D721Med (cell line): ENCODE measurements around the gene PRRG4.
"Not testable (repeated sequence)": the region's sequence is repeated elsewhere in the genome, so short reads cannot be mapped to it uniquely, and the experiment has no call there.

Experiments
- DNase-seq: peaks from one replicate; pipeline ENCODE4 v3.0.0; 2011; ENCODE audit warnings: low spot score; ENCODE audit not compliant: insufficient read length
- FAIRE-seq: peaks from 2 replicates; lab custom pipeline; 2011; peaks lifted over from hg19 to GRCh38; lab: Jason Lieb, UNC
- TF ChIP-seq, protein P1 (sequence below): IDR thresholded peaks from 2 replicates; pipeline ENCODE4 v1.5.1; 2012; ENCODE audit warnings: mild to moderate bottlenecking, control low read depth; ENCODE audit not compliant: insufficient read depth; ENCODE audit errors: missing control alignments

PRRG4 gene

DNA sequence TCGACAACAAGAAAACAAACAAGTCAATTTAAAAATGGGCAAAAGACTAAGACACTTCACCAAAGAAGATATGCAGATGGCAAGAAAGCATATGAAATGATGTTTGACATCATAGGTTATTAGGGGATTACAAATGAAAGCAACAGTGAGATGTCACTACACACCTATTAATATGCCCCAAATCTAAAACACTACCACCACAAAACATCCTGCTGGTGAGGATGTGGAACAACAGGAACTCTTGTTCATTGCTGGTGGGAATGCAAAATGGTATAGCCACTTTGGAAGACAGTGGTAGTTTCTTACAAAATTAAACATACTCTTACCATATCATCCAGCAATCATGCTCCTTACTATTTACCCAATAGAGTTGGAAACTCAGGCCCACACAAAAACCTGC is 29.0 kb downstream of the PRRG4 start:
- FAIRE-seq (no peak), DNase-seq (no peak)
- TF ChIP-seq, protein P1, sequence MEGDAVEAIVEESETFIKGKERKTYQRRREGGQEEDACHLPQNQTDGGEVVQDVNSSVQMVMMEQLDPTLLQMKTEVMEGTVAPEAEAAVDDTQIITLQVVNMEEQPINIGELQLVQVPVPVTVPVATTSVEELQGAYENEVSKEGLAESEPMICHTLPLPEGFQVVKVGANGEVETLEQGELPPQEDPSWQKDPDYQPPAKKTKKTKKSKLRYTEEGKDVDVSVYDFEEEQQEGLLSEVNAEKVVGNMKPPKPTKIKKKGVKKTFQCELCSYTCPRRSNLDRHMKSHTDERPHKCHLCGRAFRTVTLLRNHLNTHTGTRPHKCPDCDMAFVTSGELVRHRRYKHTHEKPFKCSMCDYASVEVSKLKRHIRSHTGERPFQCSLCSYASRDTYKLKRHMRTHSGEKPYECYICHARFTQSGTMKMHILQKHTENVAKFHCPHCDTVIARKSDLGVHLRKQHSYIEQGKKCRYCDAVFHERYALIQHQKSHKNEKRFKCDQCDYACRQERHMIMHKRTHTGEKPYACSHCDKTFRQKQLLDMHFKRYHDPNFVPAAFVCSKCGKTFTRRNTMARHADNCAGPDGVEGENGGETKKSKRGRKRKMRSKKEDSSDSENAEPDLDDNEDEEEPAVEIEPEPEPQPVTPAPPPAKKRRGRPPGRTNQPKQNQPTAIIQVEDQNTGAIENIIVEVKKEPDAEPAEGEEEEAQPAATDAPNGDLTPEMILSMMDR: no peak

DNA sequence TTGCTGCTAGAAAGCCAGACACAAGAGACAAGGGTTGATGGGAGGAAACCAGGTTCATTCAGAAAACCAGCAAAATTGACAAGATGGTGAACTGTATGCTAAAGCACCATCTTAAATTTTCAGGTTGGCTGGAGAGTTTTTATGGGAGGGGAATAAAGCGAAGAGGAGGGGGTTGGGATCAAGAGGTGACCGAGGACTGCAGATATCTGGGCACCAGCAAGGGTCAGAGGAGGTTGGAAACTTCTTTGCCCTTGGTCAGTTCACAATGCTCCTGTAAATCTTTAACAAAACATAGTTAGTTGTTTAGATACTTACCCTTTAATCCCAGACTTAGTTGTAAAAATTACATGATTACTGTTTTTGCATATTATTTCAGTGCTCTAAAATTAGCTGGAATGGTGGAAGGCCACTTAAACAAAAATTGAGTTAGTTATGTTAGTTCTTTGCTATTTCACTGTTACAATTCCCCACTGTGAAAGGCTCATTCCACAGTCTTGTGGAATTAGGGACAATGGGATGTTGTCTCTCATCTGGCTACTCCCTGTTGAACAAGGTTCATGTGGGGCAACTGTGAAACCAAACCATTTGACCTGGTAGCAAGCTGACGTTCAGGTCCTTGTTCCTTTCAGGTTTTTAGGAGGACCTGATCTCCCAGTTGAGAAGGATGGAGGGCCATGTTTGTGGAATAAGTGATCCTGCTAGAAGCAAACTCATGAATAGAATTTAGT is 32.3 kb downstream of the PRRG4 start:
- DNase-seq: no peak
- FAIRE-seq: no peak
- TF ChIP-seq, protein P1: no peak

DNA sequence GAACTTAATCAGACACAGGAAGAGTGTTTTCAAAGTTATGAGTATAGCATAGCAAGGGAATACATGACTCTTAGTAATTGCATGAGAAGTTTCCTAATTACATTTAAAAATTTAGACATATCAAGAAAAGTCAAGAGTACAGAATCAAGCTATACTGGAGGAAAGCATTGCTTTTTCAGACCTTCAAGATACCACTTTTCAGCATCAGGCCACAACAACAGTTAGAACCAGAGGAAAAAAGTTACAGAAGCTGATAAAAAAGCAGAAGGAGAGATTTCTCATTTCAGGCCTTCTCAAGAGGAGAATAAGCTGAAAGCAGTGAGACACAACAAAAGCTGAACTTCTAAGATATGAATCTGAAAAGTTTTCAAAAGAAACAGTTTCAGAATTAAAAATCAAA is 34.8 kb downstream of the PRRG4 start:
- TF ChIP-seq, protein P1: no peak
- no peak for FAIRE-seq
- no peak for DNase-seq

DNA sequence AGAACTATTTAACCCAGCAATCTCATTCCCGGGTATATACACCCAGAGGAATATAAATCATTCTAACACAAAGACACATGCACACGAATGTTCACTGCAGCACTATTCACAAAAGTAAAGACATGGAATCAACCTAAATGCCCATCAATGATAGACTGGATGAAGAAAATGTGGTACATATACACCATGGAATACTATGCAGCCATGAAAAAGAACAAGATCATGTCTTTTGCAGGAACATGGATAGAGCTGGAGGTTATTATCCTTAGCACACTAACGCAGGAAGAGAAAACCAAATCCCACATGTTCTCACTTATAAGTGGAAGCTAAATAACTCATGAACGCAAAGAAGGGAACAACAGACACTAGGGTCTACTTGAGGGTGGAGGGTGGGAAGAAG is 39.0 kb downstream of the PRRG4 start:
- not testable (repeated sequence) for FAIRE-seq, DNase-seq

- TF ChIP-seq, protein P1: peak; percentile 51
- DNase-seq (no peak), FAIRE-seq (no peak)
Measured at GRCh38 chr11:32870676-32871075, 40.9 kb downstream of the PRRG4 start.

GRCh38 chr11:32874132-32874531 is 44.4 kb downstream of the PRRG4 start:
- FAIRE-seq (no peak), DNase-seq (no peak)
- TF ChIP-seq, protein P1: no peak

DNA sequence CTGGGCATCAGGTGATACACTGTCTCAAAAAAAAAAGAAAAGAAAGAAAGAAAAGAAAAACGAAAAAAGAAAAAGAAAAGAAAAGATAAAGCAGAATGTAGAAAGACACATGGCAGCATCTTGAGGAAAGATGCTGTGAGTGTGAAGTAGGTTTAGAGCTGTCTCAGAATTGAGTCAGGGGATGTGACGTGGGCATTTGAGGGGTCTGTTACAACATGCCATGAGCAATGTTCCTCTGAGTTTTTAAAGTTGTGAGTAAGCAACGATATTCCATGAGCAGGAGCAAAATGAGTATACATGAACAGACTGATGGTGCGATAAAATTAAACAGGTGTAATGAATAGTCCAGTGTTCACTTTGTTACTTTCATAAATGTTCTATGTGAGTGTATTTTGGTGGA is 51.6 kb downstream of the PRRG4 start:
- FAIRE-seq (no peak), DNase-seq (no peak)
- TF ChIP-seq, protein P1: no peak
